Osteoblast (primary cell): ENCODE results near the gene CDCA4. TPM values are rescaled to one million over a fixed set of nuclear protein-coding genes. Genes with fewer than 3 reads are reported as not detected.

Source experiments
- DNase-seq: peaks from one replicate; pipeline ENCODE4 v3.0.0; 2011; ENCODE audit warnings: low spot score, mixed read lengths; ENCODE audit not compliant: insufficient read length; ENCODE audit errors: missing footprints
- H2AFZ ChIP-seq: 2 replicates; pipeline ENCODE4 v1.6.0; 2011; ENCODE audit warnings: mild to moderate bottlenecking, low read length
- H3K27ac ChIP-seq: 2 replicates; pipeline ENCODE4 v1.5.1; 2011; ENCODE audit warnings: mild to moderate bottlenecking, low read depth, low read length, moderate library complexity
- H3K27me3 ChIP-seq: 2 replicates; pipeline ENCODE4 v1.6.0; 2012; ENCODE audit warnings: mild to moderate bottlenecking, control low read depth, inconsistent platforms, low read length, moderate library complexity; ENCODE audit not compliant: insufficient read depth
- H3K36me3 ChIP-seq: 2 replicates; pipeline ENCODE4 v1.5.1; 2011; ENCODE audit warnings: mild to moderate bottlenecking, low read length, control low read depth, moderate library complexity; ENCODE audit not compliant: insufficient read depth
- H3K4me1 ChIP-seq: 2 replicates; pipeline ENCODE4 v1.5.1; 2011; ENCODE audit warnings: mild to moderate bottlenecking, low read length, control low read depth, moderate library complexity; ENCODE audit not compliant: insufficient read depth
- H3K4me2 ChIP-seq: 2 replicates; pipeline ENCODE4 v1.6.0; 2011; ENCODE audit warnings: mild to moderate bottlenecking, low read length; ENCODE audit not compliant: insufficient read depth
- H3K4me3 ChIP-seq: fragments of 200-600 bp; sonication (generic); 3 replicates; pipeline ENCODE4 v1.5.1; 2012; ENCODE audit warnings: mild to moderate bottlenecking, low read length, inconsistent platforms; ENCODE audit not compliant: insufficient read depth
- H3K79me2 ChIP-seq: 2 replicates; pipeline ENCODE4 v1.6.0; 2012; ENCODE audit warnings: mild to moderate bottlenecking, low read length, control low read depth, inconsistent platforms; ENCODE audit not compliant: insufficient read depth
- H3K9me3 ChIP-seq: 2 replicates; pipeline ENCODE4 v1.5.1; 2011; ENCODE audit warnings: low read depth, low read length, control low read depth
- H4K20me1 ChIP-seq: 2 replicates; pipeline ENCODE4 v1.6.0; 2012; ENCODE audit warnings: mild to moderate bottlenecking, low read length, control low read depth; ENCODE audit not compliant: insufficient read depth
- CTCF ChIP-seq: IDR thresholded peaks from 2 replicates; pipeline ENCODE4 v1.5.1; 2011; ENCODE audit warnings: mild to moderate bottlenecking, low read depth, low read length, moderate library complexity; ENCODE audit errors: extremely low read depth
- total RNA-seq: library from RNA; depleted of rRNA; stranded (reverse); fragments of >200 nt; gene quantifications from 2 replicates; pipeline ENCODE4 v1.2.3, GENCODE V29; 2012

CDCA4 gene
- total RNA-seq, 1 donor: 13.8 TPM

GRCh38 chr14:105059925-105060565 is 39.2 kb upstream of the CDCA4 start:
- no peaks in the 10 kb centered on the region for H4K20me1 ChIP-seq

GRCh38 chr14:105059035-105059924 is 38.4 kb upstream of the CDCA4 start:
- Histone ChIP-seq H3K4me1 (no peaks in the 10 kb centered on the region), H3K27ac (no peak overlapping the region), H3K4me3 (no peak overlapping the region), H4K20me1 (no peaks in the 10 kb centered on the region), H3K9me3 (no peaks in the 10 kb centered on the region), H2AFZ (no peak overlapping the region), H3K27me3 (no peaks in the 10 kb centered on the region), H3K36me3 (no peaks in the 10 kb centered on the region), H3K79me2 (no peaks in the 10 kb centered on the region), H3K4me2 (no peak overlapping the region)
- no peak for TF ChIP-seq CTCF
- DNase-seq: peak; percentile 85

More at GRCh38 chr14:105059925-105060565, 39.2 kb upstream of the CDCA4 start:
- Histone ChIP-seq H3K27me3 (no peaks in the 10 kb centered on the region), H2AFZ (no peak overlapping the region), H3K4me1 (no peaks in the 10 kb centered on the region), H3K4me2 (no peak overlapping the region), H3K4me3 (no peak overlapping the region), H3K36me3 (no peaks in the 10 kb centered on the region), H3K9me3 (no peaks in the 10 kb centered on the region), H3K79me2 (no peaks in the 10 kb centered on the region), H3K27ac (no peak overlapping the region)
- TF ChIP-seq CTCF: no peak
- peak; percentile 39 for DNase-seq

- peak; percentile 47 for DNase-seq
- H3K4me3 ChIP-seq: no peak overlapping the region
- H3K27me3 ChIP-seq: no peaks in the 10 kb centered on the region
- H3K79me2 ChIP-seq: no peaks in the 10 kb centered on the region
- H3K4me1 ChIP-seq: no peaks in the 10 kb centered on the region
- H3K27ac ChIP-seq: no peak overlapping the region
- H3K4me2 ChIP-seq: no peak overlapping the region
- no peak overlapping the region for H2AFZ ChIP-seq
- no peak for TF ChIP-seq CTCF
- no peaks in the 10 kb centered on the region for H4K20me1 ChIP-seq
- H3K9me3 ChIP-seq: no peaks in the 10 kb centered on the region
- no peaks in the 10 kb centered on the region for H3K36me3 ChIP-seq
Measured at GRCh38 chr14:105058521-105059034, 37.7 kb upstream of the CDCA4 start.

GRCh38 chr14:105056303-105056831 is 35.5 kb upstream of the CDCA4 start:
- Histone ChIP-seq H3K79me2 (no peaks in the 10 kb centered on the region), H3K27me3 (no peaks in the 10 kb centered on the region), H3K27ac (no peak overlapping the region), H3K36me3 (no peaks in the 10 kb centered on the region), H3K9me3 (no peaks in the 10 kb centered on the region), H3K4me2 (no peak overlapping the region), H4K20me1 (no peaks in the 10 kb centered on the region), H2AFZ (no peak overlapping the region), H3K4me1 (no peaks in the 10 kb centered on the region), H3K4me3 (no peak overlapping the region)
- DNase-seq: peak; percentile 65
- no peak for TF ChIP-seq CTCF
